HG02763 (cell line): ENCODE results near the gene NCK2.

Source experiments
- ATAC-seq: cut with Tn5 transposase; IDR thresholded peaks from one replicate; pipeline ENCODE4 v1.9.1; 2021; ENCODE audit warnings: mild to moderate bottlenecking, moderate library complexity; ENCODE audit not compliant: unreplicated experiment

The NCK2 gene

GRCh38 chr2:105841551-105841950, 96.8 kb downstream of the NCK2 start:
- ATAC-seq = no peak

DNA sequence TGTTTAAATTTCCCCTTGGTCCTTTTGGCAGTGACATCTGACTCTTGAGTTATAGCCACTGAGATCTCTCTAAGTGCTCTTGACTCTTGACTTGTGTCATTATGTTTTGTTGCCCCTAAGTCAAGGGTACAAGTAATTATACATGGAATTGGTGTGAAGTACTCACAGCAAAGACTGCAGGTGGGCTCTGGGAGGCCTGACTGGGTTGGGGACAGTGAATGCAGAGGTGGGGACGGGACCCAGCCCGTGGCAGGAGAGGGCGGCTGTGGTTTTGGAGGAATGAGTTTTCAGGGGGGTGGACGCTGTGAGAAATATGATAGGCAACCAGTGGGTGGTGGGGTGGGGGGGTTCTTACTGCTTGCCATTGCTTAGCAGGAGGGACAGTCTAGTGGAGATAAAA, 97.8 kb downstream of the NCK2 start:
- ATAC-seq = no peak

DNA sequence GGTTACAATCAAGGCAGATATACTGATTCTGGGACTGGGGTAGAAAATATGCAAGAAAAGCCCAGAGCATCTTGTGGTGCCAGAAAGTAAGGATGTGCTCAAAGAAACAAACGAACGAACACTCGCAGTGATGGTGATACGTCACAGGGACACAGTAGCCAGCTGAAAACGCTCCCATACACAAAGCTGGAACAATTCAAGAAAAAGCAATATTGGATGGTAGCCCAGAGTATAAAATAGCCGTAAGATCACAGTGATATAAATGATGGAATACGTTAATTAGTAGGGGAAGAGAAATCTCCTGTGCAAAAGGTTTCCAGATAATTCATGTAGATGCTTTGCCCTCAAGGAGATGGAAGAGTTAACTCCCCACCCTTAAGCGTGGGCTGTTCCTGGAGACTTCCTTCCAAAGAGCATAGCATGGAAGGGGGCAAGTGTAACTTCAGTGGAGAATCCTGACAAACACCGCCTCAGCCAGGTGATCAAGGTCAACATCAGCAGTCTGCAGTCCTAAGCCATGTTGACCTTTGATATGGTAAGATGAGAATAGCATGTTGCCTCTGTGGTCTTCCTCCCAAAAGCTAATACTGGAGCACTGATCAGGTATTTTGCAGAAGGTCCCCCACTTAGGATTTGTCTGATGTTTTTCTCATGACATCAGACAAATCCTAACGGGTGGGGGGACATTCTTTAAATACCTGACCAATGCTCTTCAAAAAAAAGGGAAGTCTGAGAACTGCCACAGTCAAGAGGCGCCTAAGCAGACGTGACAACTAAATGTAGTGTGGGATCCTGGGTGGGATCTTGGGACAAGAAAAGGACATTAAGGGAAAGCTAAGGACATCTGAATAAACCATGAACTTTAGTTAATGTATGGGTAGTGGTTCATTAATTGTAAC, 99.0 kb downstream of the NCK2 start:
- ATAC-seq = no peak

GRCh38 chr2:105845976-105846375, 101.3 kb downstream of the NCK2 start:
- no peak for ATAC-seq

- no peak for ATAC-seq
Measured at GRCh38 chr2:105847056-105847455, 102.3 kb downstream of the NCK2 start.

- ATAC-seq = no peak
Measured at GRCh38 chr2:105848367-105848766, 103.7 kb downstream of the NCK2 start.

DNA sequence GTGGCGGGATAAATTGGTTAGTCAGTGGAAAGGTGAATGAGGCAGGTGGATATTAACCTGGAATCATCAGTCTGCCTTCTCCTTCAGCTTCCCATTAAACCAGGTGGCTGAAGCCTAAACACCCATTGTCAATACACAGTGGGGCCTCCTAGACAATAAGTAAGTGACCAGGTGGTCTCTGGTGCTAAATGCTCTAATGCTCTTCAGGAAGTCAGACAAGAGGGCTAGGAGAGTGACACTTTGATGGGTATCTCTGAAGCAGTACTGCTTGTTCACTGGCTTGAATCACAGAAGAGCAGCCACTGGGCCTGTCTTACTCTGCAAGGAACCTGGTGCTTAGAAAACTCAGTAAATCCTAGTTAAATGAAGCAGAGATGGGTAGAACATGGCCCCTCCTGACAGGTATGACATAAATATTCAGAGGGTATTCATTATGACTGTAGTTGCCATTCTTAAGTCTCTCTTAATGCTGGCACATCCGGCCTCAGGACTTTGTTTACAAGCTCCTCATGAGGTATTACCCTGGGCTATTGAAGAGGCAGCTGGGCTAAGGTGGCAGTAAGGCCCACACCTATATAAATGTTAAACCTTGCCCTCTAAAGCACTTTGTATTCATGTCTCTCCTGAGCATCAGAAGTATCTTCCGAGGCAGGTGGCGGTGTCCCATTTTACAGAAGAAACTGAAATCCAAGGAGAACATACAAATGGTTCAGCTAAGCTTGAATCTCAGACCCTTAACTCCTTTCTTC, 104.9 kb downstream of the NCK2 start:
- ATAC-seq = no peak

DNA sequence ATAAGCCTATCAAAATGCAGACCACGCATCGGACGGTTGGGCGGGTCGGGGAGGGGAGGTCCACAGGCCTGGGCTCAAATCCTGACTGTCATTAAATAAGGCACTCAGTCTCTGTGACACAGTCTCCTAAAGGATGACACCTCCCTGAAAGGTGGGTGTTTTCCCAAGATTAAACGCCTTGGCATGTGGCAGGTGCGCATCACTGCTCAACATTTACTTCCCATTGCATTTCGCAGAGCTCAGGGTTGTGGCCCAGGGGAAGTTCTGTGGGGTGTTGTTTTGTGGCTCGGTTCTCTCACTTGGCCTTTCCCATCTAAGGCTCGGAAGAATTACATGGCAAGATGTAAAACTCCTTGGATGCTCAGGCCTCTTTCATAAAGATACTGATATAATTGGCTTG, 107.4 kb downstream of the NCK2 start:
- no peak for ATAC-seq

DNA sequence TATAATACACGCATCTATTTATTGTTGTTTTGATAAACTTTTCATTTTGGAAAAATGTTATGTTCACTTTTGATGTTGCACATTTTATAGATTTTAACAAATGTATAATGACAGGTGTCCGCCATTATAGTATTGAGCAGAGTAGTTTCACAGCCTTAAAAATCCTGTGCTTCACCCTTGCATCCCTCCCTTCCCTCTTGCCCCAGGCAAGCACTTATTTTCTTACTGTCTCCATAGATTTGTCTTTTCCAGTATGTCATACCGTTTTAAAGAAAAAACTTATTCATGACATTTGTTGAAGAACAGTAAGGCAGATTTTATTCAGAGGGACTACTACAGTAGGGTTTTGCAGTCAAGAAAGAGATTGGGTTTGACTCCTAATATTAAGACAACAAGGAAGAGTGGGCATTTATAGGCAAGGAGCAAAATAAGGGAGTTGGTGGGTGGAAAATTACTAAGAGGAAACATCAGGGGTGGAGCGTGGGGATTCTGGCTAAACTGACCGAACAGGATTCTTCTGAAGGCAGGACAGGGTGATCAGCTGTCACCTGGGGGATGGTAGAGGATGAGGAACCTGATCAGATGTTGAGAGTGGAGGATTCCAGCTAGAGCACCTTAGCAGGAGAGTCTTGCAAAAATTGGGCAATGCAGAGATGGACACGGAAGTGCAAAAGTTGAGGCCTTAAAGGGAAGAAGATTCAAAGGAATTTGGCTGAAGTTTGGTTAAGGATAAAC, 108.8 kb downstream of the NCK2 start:
- no peak for ATAC-seq

GRCh38 chr2:105854972-105855371, 110.3 kb downstream of the NCK2 start:
- no peak for ATAC-seq

DNA sequence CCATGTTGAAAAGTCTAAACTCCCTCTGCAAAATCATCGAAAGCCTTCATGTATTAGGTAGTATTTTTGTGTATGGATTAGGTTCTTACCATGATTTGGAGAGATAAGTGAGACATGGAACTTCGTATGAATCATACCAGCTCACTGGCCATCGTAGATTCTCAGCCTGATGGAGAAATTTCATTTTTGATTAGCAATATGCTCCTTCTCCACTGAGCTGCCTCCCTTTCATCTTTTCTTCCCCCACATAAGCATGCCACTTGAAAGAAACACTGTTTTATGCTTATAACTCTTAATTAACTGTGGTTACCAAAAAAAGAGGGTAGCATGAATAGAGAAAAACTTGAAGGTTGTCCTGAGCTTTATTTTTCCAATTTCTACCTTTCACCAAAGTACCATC, 111.9 kb downstream of the NCK2 start:
- ATAC-seq = no peak

DNA sequence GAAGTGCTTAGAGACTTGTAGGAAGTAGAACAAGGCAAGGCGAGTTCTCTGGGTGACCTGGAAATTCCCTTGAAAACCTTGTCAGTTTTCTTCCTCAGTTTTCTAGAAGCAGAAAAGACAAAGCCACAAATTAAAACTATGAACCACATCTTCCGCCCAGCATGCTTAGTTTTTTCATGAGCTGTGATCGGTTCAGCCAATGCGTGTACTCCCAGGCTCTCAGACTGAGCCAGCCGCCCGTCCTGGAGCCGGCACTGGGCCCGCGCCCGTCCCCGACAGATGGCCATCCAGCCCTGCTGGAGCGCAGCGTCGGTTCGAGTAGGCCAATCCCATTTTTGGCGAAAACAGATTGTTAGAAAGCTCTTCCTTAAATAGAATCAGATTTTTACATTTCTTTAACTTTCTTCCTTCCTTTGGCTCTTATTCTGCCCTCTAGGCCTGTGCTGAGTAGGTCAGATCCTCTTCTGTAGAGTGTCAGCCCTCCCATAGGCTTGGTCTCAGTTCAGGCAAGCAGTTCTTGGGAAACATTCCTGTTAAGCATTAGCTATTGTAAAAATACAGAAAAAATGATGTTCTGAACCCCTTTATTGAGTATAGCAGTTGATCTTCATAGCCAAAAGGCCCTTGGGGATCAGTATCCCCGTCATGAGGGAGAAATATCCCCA, 112.5 kb downstream of the NCK2 start:
- no peak for ATAC-seq

- no peak for ATAC-seq
Measured at GRCh38 chr2:105858868-105859693, 114.4 kb downstream of the NCK2 start.

DNA sequence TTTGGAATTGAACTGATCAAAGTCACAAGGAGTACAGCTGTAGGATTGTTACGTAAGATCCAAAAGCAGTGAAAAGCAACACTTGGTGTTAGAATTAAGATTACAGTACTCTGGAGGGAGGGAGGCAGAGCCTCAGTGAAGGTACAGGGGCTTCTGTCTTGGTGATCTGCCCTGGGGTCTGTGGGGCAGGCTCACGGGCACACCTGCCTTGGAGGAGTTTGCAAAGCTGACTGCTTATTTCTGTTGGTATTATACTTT, 114.9 kb downstream of the NCK2 start:
- no peak for ATAC-seq

- ATAC-seq = no peak
Measured at GRCh38 chr2:105860567-105860966, 115.9 kb downstream of the NCK2 start.

DNA sequence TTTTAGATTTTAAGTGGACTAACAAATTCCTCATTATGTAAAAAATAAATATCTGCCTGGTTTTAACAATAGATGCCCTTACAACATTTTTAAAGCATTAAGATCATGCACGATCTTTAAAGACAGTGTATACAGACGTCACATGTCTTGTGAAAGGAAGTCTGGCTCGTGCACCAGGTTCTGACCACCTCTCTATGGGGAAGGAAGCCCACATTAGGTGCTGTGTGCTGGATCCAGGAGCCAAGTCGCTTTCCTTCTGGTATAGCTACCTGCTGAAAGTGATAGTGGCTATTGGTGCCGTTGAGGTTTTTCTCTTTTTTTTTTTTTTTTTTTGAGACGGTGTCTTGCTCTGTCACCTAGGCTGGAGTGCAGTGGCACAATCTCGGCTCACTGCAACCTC, 116.5 kb downstream of the NCK2 start:
- ATAC-seq = no peak

- ATAC-seq = no peak
Measured at GRCh38 chr2:105862843-105863242, 118.1 kb downstream of the NCK2 start.

DNA sequence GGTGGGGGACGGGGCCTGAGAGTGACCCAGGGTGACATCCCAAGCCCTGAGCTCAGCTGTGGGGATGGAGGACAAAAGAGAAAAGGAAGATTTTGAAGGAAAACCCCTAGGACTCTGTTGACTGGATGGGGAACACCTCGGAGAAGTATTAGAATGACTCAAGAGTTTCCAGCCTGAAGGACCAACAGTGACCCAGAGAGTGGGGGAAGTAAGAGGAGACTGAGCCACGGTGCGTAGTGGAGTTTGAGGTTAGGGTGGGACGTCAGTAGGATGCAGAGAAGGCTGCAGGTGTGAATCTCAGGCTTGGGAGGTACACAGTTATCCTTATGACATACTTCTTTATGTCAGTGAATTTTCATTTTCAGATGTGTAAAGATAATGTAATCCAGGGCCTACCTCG, 119.5 kb downstream of the NCK2 start:
- ATAC-seq = no peak

DNA sequence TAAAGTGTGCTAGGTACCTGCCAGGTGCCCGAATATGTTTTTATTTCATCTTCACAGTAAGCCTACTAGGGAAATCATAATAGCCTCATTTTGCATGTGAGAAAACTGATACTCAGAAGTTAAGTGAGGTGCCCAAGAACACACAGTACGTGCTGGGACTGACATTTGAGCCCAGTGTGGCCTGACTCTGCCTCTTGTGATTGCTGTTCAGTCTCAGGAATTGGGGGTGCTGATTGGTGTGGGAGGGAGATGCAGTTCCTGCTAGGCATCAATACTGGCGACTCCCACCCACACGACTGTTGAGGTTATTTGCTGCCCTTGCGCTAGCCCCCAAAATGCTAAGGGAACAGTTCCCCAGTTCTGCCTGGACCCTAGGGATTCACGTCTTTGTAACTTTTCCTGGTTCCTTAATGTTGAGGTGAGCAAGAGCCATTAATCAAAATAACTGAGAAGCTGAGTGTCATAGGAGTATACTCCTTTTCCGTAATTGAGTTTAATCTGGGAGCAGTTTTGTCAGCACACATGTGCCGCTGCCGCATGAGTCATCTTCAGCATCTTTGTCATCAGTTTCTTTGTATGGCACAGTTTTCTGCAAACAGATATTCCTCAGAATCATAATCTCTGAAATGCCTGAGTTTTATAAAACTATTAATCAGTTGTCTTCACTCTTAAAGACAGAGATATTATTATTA, 120.7 kb downstream of the NCK2 start:
- no peak for ATAC-seq
